ACC112 (cell line): ENCODE measurements around the gene KLHL4.
"Not testable (repeated sequence)": the region's sequence is repeated elsewhere in the genome, so short reads cannot be mapped to it uniquely, and the experiment has no call there.

ENCODE experiments used
- H2AFZ ChIP-seq: fragments of 200-600 bp; sonication (generic); one replicate; pipeline ENCODE4 v1.6.0; 2017; ENCODE audit warnings: antibody characterized with exemption, low read length; ENCODE audit not compliant: unreplicated experiment
- H3K27ac ChIP-seq: fragments of 200-600 bp; sonication (generic); 2 replicates; pipeline ENCODE4 v1.5.1; 2014; ENCODE audit warnings: low read depth, mild to moderate bottlenecking, antibody characterized with exemption, low read length, moderate library complexity
- H3K27me3 ChIP-seq: fragments of 200-600 bp; sonication (generic); 2 replicates; pipeline ENCODE4 v1.6.1; 2014; ENCODE audit warnings: mild to moderate bottlenecking, antibody characterized with exemption, low read length, moderate library complexity, mixed read lengths; ENCODE audit not compliant: insufficient read depth
- H3K36me3 ChIP-seq: fragments of 200-600 bp; sonication (generic); 2 replicates; pipeline ENCODE4 v1.6.1; 2016; ENCODE audit warnings: mild to moderate bottlenecking, antibody characterized with exemption, low read length, moderate library complexity, mixed read lengths; ENCODE audit not compliant: insufficient read depth
- H3K4me1 ChIP-seq: fragments of 200-600 bp; sonication (generic); one replicate; pipeline ENCODE4 v1.6.1; 2016; ENCODE audit warnings: low read length, mixed read lengths; ENCODE audit not compliant: insufficient read depth, unreplicated experiment, control insufficient read depth
- H3K4me3 ChIP-seq: fragments of 200-600 bp; sonication (generic); 2 replicates; pipeline ENCODE4 v1.5.1; 2014; ENCODE audit warnings: mild to moderate bottlenecking, low read depth, low read length
- H3K79me2 ChIP-seq: fragments of 200-600 bp; sonication (generic); one replicate; pipeline ENCODE4 v1.6.0; 2016; ENCODE audit warnings: low read length; ENCODE audit not compliant: control insufficient read depth, unreplicated experiment, insufficient read depth

The KLHL4 gene

GRCh38 chrX:87641439-87641838 lies 123.8 kb downstream of the KLHL4 start:
- not testable (repeated sequence) for H3K36me3 ChIP-seq, H3K4me3 ChIP-seq, H3K27ac ChIP-seq, H2AFZ ChIP-seq, H3K4me1 ChIP-seq, H3K79me2 ChIP-seq, H3K27me3 ChIP-seq

GRCh38 chrX:87661761-87662160 lies 144.2 kb downstream of the KLHL4 start:
- Histone ChIP-seq H2AFZ (no peak overlapping the region), H3K27ac (no peak overlapping the region), H3K79me2 (no peaks in the 10 kb centered on the region), H3K36me3 (no peaks in the 10 kb centered on the region), H3K4me3 (no peak overlapping the region), H3K27me3 (no peaks in the 10 kb centered on the region), H3K4me1 (peaks cover 9% of the 10 kb centered on the region)

GRCh38 chrX:87663421-87663820 lies 145.8 kb downstream of the KLHL4 start:
- Histone ChIP-seq H2AFZ (no peak overlapping the region), H3K36me3 (no peaks in the 10 kb centered on the region), H3K79me2 (no peaks in the 10 kb centered on the region)

GRCh38 chrX:87664381-87664780 lies 146.8 kb downstream of the KLHL4 start:
- Histone ChIP-seq H3K27me3 (no peaks in the 10 kb centered on the region), H3K4me1 (peaks cover 11% of the 10 kb centered on the region), H3K79me2 (no peaks in the 10 kb centered on the region), H3K27ac (no peak overlapping the region), H3K36me3 (no peaks in the 10 kb centered on the region), H3K4me3 (no peak overlapping the region), H2AFZ (no peak overlapping the region)

More at GRCh38 chrX:87663421-87663820, 145.8 kb downstream of the KLHL4 start:
- Histone ChIP-seq H3K27me3 (no peaks in the 10 kb centered on the region), H3K27ac (peak overlapping the region; percentile 26; the same call in 1 of the 2 replicates), H3K4me1 (peaks cover 14% of the 10 kb centered on the region), H3K4me3 (no peak overlapping the region)

GRCh38 chrX:87679849-87680248 lies 162.2 kb downstream of the KLHL4 start:
- H3K36me3 ChIP-seq, result no peaks in the 10 kb centered on the region
- H3K27me3 ChIP-seq, result no peaks in the 10 kb centered on the region
- H3K79me2 ChIP-seq, result no peaks in the 10 kb centered on the region
- no peak overlapping the region for H3K27ac ChIP-seq
- no peaks in the 10 kb centered on the region for H3K4me1 ChIP-seq
- no peak overlapping the region for H2AFZ ChIP-seq
- H3K4me3 ChIP-seq, result no peak overlapping the region

GRCh38 chrX:87687703-87688102 lies 170.1 kb downstream of the KLHL4 start:
- Histone ChIP-seq H2AFZ (no peak overlapping the region), H3K27ac (no peak overlapping the region), H3K4me3 (no peak overlapping the region), H3K4me1 (no peaks in the 10 kb centered on the region), H3K27me3 (no peaks in the 10 kb centered on the region), H3K36me3 (no peaks in the 10 kb centered on the region), H3K79me2 (no peaks in the 10 kb centered on the region)

- not testable (repeated sequence) for H3K4me3 ChIP-seq, H3K4me1 ChIP-seq, H2AFZ ChIP-seq, H3K36me3 ChIP-seq, H3K27me3 ChIP-seq, H3K27ac ChIP-seq, H3K79me2 ChIP-seq
Observed at GRCh38 chrX:87688113-87688748, 170.6 kb downstream of the KLHL4 start.

GRCh38 chrX:87689218-87689617 lies 171.6 kb downstream of the KLHL4 start:
- H3K4me3 ChIP-seq, H3K79me2 ChIP-seq, H3K36me3 ChIP-seq, H2AFZ ChIP-seq, H3K4me1 ChIP-seq, H3K27ac ChIP-seq, H3K27me3 ChIP-seq: not testable (repeated sequence)

- H3K27ac ChIP-seq, result no peak overlapping the region
- no peaks in the 10 kb centered on the region for H3K27me3 ChIP-seq
- no peak overlapping the region for H3K4me3 ChIP-seq
- no peaks in the 10 kb centered on the region for H3K36me3 ChIP-seq
- H2AFZ ChIP-seq, result no peak overlapping the region
- H3K79me2 ChIP-seq, result no peaks in the 10 kb centered on the region
- H3K4me1 ChIP-seq, result no peaks in the 10 kb centered on the region
Observed at GRCh38 chrX:87693204-87693603, 175.6 kb downstream of the KLHL4 start.

- Histone ChIP-seq H3K4me3 (no peak overlapping the region), H3K79me2 (no peaks in the 10 kb centered on the region), H3K27me3 (no peaks in the 10 kb centered on the region), H3K27ac (no peak overlapping the region), H3K4me1 (no peaks in the 10 kb centered on the region), H2AFZ (no peak overlapping the region), H3K36me3 (no peaks in the 10 kb centered on the region)
Observed at GRCh38 chrX:87697409-87697808, 179.8 kb downstream of the KLHL4 start.

GRCh38 chrX:87702795-87703194 lies 185.2 kb downstream of the KLHL4 start:
- Histone ChIP-seq H2AFZ (no peak overlapping the region), H3K4me1 (no peaks in the 10 kb centered on the region), H3K4me3 (no peak overlapping the region), H3K36me3 (no peaks in the 10 kb centered on the region), H3K79me2 (no peaks in the 10 kb centered on the region), H3K27me3 (no peaks in the 10 kb centered on the region), H3K27ac (no peak overlapping the region)
